A549 (cell line): ENCODE measurements around the gene HSPA1A. TPM values are rescaled to one million over a fixed set of nuclear protein-coding genes. Genes with fewer than 3 reads are reported as not detected.

ENCODE experiments used
- ATAC-seq, 2 experiments: fragments of 200-7000 bp in 1 of 2; fragments of >200 bp in 1 of 2; cut with Nextera tagmentation in 1 of 2; cut with Tn5 transposase in 1 of 2; 3 replicates each; pipeline versions ENCODE4 v1.8.0 to v1.9.1; 2018 to 2020; ENCODE audit warnings: mild to moderate bottlenecking in 1 of 2, moderate library complexity in 1 of 2
- CTCF ChIA-PET: fragments of 300-600 bp; sonication (Branson Sonifier 250); formaldehyde crosslinking; extraction: SDS; loops from one replicate; lab custom pipeline; 2021; ENCODE audit warnings: antibody characterized with exemption, inconsistent platforms; lab: Yijun Ruan, JAX
- POLR2A ChIA-PET: fragments of 350-600 bp; formaldehyde crosslinking; extraction: SDS; loops from one replicate; lab custom pipeline; 2021; ENCODE audit warnings: antibody characterized with exemption, inconsistent platforms; lab: Yijun Ruan, JAX
- DNase-seq, 2 experiments: peaks; one replicate each; pipeline versions ENCODE4 v3.0.0 to v3.0.0-alpha.2; 2011 to 2016; ENCODE audit warnings: low read depth in 1 of 2, low spot score in 1 of 2
- FAIRE-seq: peaks from 2 replicates; lab custom pipeline; 2011; peaks lifted over from hg19 to GRCh38; lab: Jason Lieb, UNC
- H3K27ac ChIP-seq, 2 experiments: fragments of >200 bp; sonication (Bioruptor Twin); formaldehyde crosslinking; 3 replicates each; pipeline ENCODE4 v1.5.1; 2016 to 2017
- H3K4me1 ChIP-seq: fragments of >200 bp; sonication (Bioruptor Twin); formaldehyde crosslinking; 3 replicates; pipeline ENCODE4 v1.6.1; 2016
- H3K4me2 ChIP-seq: fragments of >200 bp; sonication (Bioruptor Twin); formaldehyde crosslinking; 3 replicates; pipeline ENCODE4 v1.6.1; 2016
- H3K4me3 ChIP-seq: fragments of >200 bp; sonication (Bioruptor Twin); formaldehyde crosslinking; 3 replicates; pipeline ENCODE4 v1.5.1; 2016
- H3K9me3 ChIP-seq: fragments of >200 bp; sonication (Bioruptor Twin); formaldehyde crosslinking; 3 replicates; pipeline ENCODE4 v1.6.1; 2016
- BHLHE40 ChIP-seq: IDR thresholded peaks from 2 replicates; pipeline ENCODE4 v1.6.1; 2012; ENCODE audit warnings: low read depth, low read length, inconsistent platforms
- EHMT2 ChIP-seq: fragments of 200-600 bp; sonication (generic); IDR thresholded peaks from 2 replicates; pipeline ENCODE4 v1.6.1; 2016; ENCODE audit warnings: antibody characterized with exemption, low read depth, mild to moderate bottlenecking, moderate library complexity
- FOSB ChIP-seq: fragments of 250-450 bp; sonication (Bioruptor Pico); IDR thresholded peaks from 2 replicates; pipeline ENCODE4 v1.5.0; 2020; ENCODE audit warnings: mild to moderate bottlenecking, moderate library complexity
- FOXS1 ChIP-seq: fragments of 250-450 bp; sonication (Bioruptor Pico); IDR thresholded peaks from 2 replicates; pipeline ENCODE4 v1.5.0; 2020; ENCODE audit warnings: mild to moderate bottlenecking, moderate library complexity
- HOXA7 ChIP-seq: fragments of 250-450 bp; sonication (Bioruptor Pico); IDR thresholded peaks from 2 replicates; pipeline ENCODE4 v1.5.0; 2020; ENCODE audit warnings: mild to moderate bottlenecking, moderate library complexity
- JUNB ChIP-seq: fragments of >200 bp; sonication (Bioruptor Twin); formaldehyde crosslinking; IDR thresholded peaks from 2 replicates; pipeline ENCODE4 v1.6.1; 2016
- KDM1A ChIP-seq: fragments of 200-600 bp; sonication (generic); IDR thresholded peaks from 2 replicates; pipeline ENCODE4 v1.6.1; 2016; ENCODE audit warnings: low read depth, mild to moderate bottlenecking
- KDM5A ChIP-seq: fragments of 200-600 bp; sonication (generic); IDR thresholded peaks from 2 replicates; pipeline ENCODE4 v1.6.1; 2016; ENCODE audit warnings: antibody characterized with exemption, mild to moderate bottlenecking
- PHF8 ChIP-seq: fragments of 200-600 bp; sonication (generic); IDR thresholded peaks from 2 replicates; pipeline ENCODE4 v1.6.1; 2016; ENCODE audit warnings: low read depth, mild to moderate bottlenecking, antibody characterized with exemption, moderate library complexity, borderline replicate concordance
- RARB ChIP-seq: fragments of 250-450 bp; sonication (Bioruptor Pico); IDR thresholded peaks from 2 replicates; pipeline ENCODE4 v1.8.0; 2021; ENCODE audit warnings: mild to moderate bottlenecking, moderate library complexity
- RCOR1 ChIP-seq: fragments of 150-350 bp; IDR thresholded peaks from 2 replicates; pipeline ENCODE4 v1.6.1; 2014; ENCODE audit warnings: antibody characterized with exemption, low read length, low read depth
- SMC3 ChIP-seq: fragments of >200 bp; sonication (Bioruptor Twin); formaldehyde crosslinking; IDR thresholded peaks from 3 replicates; pipeline ENCODE4 v1.6.1; 2018; ENCODE audit warnings: inconsistent platforms
- SREBF2 ChIP-seq: fragments of 450-650 bp; IDR thresholded peaks from 2 replicates; pipeline ENCODE4 v1.6.1; 2014; ENCODE audit warnings: mild to moderate bottlenecking, moderate library complexity
- ZC3H11A ChIP-seq: fragments of 450-650 bp; IDR thresholded peaks from 2 replicates; pipeline ENCODE4 v1.6.1; 2014; ENCODE audit warnings: antibody characterized with exemption, mild to moderate bottlenecking
- ZFP36 ChIP-seq: fragments of 450-650 bp; IDR thresholded peaks from 2 replicates; pipeline ENCODE4 v1.6.1; 2014; ENCODE audit warnings: borderline replicate concordance; ENCODE audit not compliant: partially characterized antibody
- WGBS: methylation state at CpG from one replicate; pipeline ENCODE4 v1.1.6; 2017; ENCODE audit errors: missing lambda C conversion rate; 5-methylcytosine and 5-hydroxymethylcytosine counted together
- polyA plus RNA-seq, 4 experiments: library from polyadenylated mRNA; depleted of rRNA in 3 of 4; stranded (reverse); fragments of >200 nt; fragmentation: RNase III in 1 of 4; extraction: RNeasy Plus Mini Kit Qiagen cat#74134 plus additional on column Dnase treatment in 1 of 4; gene quantifications; 2 replicates in 3 of 4; 3 replicates in 1 of 4; pipeline ENCODE4 v1.2.3, GENCODE V29; 2011 to 2017
- TF ChIP-seq, protein P1 (sequence below): fragments of 200-600 bp; sonication (generic); IDR thresholded peaks from 2 replicates; pipeline ENCODE4 v1.6.1; 2016; ENCODE audit warnings: antibody characterized with exemption, mild to moderate bottlenecking, moderate library complexity
- TF ChIP-seq, protein P2 (sequence below): IDR thresholded peaks from 2 replicates; pipeline ENCODE4 v1.6.1; 2012

HSPA1A gene
- polyA plus RNA-seq, 2 of the 4 experiments (the other 2 are of a cell fraction): 122 to 204 TPM

DNA sequence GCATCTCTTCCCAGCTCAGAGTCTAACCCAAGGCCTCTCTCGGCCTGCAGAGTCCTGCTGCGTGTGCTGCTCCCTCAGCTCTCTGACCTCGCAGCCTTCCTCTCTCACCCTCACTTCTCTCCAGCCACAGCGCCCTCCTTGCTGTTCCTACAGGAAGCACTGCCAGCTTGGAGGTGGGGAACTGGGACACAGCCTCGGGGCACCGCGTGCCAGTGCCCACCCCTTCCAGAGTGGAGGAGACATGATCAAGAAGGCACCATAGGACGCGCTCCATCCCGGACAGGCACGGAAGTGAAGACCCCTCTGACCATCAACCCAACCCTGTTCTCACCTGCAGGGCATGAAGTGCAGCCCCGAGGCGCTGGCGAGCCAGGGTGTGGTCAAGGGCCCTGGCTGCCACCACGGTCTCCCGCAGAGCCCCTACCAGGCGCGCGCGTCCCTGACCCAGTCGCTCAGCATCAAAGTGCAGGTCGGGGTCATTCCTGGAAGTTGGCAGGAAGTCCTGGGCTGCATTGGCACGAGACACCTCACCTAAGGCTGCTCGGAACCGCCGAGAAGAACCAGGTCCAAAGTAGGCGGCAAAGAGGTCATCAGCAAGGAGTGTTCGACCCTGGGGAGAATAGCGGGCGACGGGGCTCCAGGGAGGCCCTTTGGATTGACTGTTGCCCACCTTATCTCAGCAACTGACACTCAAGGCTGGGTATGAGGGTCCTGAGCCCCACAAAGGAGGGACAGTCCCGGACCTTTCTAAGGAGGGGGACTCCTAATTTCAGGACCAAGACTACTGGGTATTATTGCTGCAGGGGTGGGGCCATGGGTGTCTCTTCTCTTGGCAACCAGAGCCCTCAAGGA is 39.5 kb upstream of the HSPA1A start:
- DNase-seq (no peak), FAIRE-seq (no peak), ATAC-seq (peak in 1 of 2 experiments; percentile 5; a peak in 3 of 6 replicates)
- ChIA-PET CTCF (interaction anchor here (0.7 to 4.6 kb wide), 6 partner anchors 9 to 47 kb away, joined by 3 to 18 read pairs (median 4); partner anchors contain the start of genes DDAH2 and LSM2), POLR2A (interaction anchor here (1.8 kb wide), 1 partner anchor 52 kb away, joined by 6 read pairs; the partner anchor contains the start of gene HSPA1B)
- Histone ChIP-seq H3K4me3 (no peak overlapping the region), H3K9me3 (no peaks in the 10 kb centered on the region), H3K4me1 (peaks cover 32% of the 10 kb centered on the region), H3K27ac (peak overlapping the region; percentile 70 to 86; a peak in 5 of 6 replicates), H3K4me2 (peak overlapping the region; percentile 89)
- WGBS: 87% methylated on average over 14 of the region's 32 CpGs
- no peak for TF ChIP-seq SREBF2
- TF ChIP-seq ZFP36: no peak
- TF ChIP-seq EHMT2: no peak
- TF ChIP-seq, protein P1, sequence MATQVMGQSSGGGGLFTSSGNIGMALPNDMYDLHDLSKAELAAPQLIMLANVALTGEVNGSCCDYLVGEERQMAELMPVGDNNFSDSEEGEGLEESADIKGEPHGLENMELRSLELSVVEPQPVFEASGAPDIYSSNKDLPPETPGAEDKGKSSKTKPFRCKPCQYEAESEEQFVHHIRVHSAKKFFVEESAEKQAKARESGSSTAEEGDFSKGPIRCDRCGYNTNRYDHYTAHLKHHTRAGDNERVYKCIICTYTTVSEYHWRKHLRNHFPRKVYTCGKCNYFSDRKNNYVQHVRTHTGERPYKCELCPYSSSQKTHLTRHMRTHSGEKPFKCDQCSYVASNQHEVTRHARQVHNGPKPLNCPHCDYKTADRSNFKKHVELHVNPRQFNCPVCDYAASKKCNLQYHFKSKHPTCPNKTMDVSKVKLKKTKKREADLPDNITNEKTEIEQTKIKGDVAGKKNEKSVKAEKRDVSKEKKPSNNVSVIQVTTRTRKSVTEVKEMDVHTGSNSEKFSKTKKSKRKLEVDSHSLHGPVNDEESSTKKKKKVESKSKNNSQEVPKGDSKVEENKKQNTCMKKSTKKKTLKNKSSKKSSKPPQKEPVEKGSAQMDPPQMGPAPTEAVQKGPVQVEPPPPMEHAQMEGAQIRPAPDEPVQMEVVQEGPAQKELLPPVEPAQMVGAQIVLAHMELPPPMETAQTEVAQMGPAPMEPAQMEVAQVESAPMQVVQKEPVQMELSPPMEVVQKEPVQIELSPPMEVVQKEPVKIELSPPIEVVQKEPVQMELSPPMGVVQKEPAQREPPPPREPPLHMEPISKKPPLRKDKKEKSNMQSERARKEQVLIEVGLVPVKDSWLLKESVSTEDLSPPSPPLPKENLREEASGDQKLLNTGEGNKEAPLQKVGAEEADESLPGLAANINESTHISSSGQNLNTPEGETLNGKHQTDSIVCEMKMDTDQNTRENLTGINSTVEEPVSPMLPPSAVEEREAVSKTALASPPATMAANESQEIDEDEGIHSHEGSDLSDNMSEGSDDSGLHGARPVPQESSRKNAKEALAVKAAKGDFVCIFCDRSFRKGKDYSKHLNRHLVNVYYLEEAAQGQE: no peak
- TF ChIP-seq RARB (CRISPR knock-in tag): no peak
- TF ChIP-seq ZC3H11A: no peak
- TF ChIP-seq JUNB: no peak
- no peak for TF ChIP-seq FOXS1 (CRISPR knock-in tag)
- TF ChIP-seq KDM1A: no peak
- no peak for TF ChIP-seq HOXA7 (CRISPR knock-in tag)
- TF ChIP-seq RCOR1: no peak
- no peak for TF ChIP-seq KDM5A
- TF ChIP-seq SMC3: no peak
- no peak for TF ChIP-seq FOSB
- TF ChIP-seq BHLHE40: no peak
- TF ChIP-seq PHF8: no peak

DNA sequence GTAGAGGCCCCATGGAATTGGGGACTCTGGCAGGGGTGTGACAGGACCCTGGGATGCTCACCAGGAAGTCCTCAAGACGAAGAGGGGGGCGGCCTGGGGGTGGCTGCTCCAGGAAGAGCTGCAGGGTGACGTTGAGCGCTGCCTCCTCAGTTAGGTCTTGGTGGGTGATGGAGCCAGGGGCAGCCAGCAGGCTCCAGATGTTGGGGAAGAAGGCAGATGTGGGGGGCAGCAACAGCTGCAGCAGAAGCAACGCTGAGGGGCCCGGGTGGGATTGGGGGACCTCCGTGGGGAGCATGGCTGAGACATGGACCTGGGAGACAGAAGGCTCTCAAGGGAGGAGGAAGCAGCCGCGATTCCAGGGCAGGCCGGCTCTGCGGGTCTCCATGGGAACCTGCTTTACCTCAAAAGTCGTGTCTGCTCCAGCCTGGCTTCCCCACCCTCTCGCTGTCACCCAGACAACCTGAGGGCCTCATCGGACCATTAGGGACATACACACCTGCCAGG is 38.8 kb upstream of the HSPA1A start:
- DNase-seq (peak in 1 of 2 experiments; percentile 24), FAIRE-seq (no peak), ATAC-seq (peak; percentile 37 to 44)
- H3K4me1 ChIP-seq: peaks cover 32% of the 10 kb centered on the region
- POLR2A ChIA-PET: interaction anchor here (1.0 to 1.1 kb wide), 2 partner anchors 30 to 51 kb away, joined by 4 to 7 read pairs; partner anchors contain the start of genes HSPA1B and LSM2
- peak overlapping the region; percentile 89 for H3K4me2 ChIP-seq
- TF ChIP-seq SMC3: no peak
- TF ChIP-seq, protein P2, sequence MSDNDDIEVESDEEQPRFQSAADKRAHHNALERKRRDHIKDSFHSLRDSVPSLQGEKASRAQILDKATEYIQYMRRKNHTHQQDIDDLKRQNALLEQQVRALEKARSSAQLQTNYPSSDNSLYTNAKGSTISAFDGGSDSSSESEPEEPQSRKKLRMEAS: no peak
- no peaks in the 10 kb centered on the region for H3K9me3 ChIP-seq
- H3K4me3 ChIP-seq: 0 out of 3 replicates have a peak overlapping the region, but pooled peaks have one; percentile 21
- CTCF ChIA-PET: interaction anchor here (0.8 kb wide), 1 partner anchor 19 kb away, joined by 3 read pairs; no protein-coding TSS in a partner anchor
- peak overlapping the region; percentile 70 to 86 for H3K27ac ChIP-seq
- 30% methylated on average over 11 of the region's 14 CpGs for WGBS
